Immature natural killer cell (primary cell): ENCODE measurements around the gene NKD2. TPM values are rescaled to one million over a fixed set of nuclear protein-coding genes. Genes with fewer than 3 reads are reported as not detected.
"Not testable (repeated sequence)": the region's sequence is repeated elsewhere in the genome, so short reads cannot be mapped to it uniquely, and the experiment has no call there.

Experiments used
- DNase-seq, 3 donors: peaks; one replicate each; pipeline ENCODE4 v3.0.0; 2022; ENCODE audit warnings: mixed read lengths in 1 of 3
- H3K27ac Mint-ChIP-seq, 6 donors: one replicate each; pipeline ENCODE4 v1.8.0; 2020; ENCODE audit warnings: mixed read lengths in 6 of 6, mild to moderate bottlenecking in 5 of 6, inconsistent platforms in 4 of 6, moderate library complexity in 3 of 6
- H3K27me3 Mint-ChIP-seq, 3 donors: one replicate each; pipeline ENCODE4 v1.8.0; 2020 to 2021; ENCODE audit warnings: low read depth in 3 of 3, mild to moderate bottlenecking in 3 of 3, mixed read lengths in 3 of 3, moderate library complexity in 3 of 3, inconsistent platforms in 1 of 3
- H3K36me3 Mint-ChIP-seq, 3 donors: one replicate each; pipeline ENCODE4 v1.8.0; 2020; ENCODE audit warnings: mixed read lengths in 3 of 3, inconsistent platforms in 2 of 3, mild to moderate bottlenecking in 2 of 3
- H3K4me1 Mint-ChIP-seq, 2 donors: one replicate each; pipeline ENCODE4 v1.8.0; 2020; ENCODE audit warnings: inconsistent platforms in 2 of 2, mild to moderate bottlenecking in 2 of 2, mixed read lengths in 2 of 2, moderate library complexity in 1 of 2
- H3K4me3 Mint-ChIP-seq, 5 donors: one replicate each; pipeline ENCODE4 v1.8.0; 2020; ENCODE audit warnings: mild to moderate bottlenecking in 5 of 5, mixed read lengths in 5 of 5, inconsistent platforms in 3 of 5, moderate library complexity in 3 of 5
- H3K9me3 Mint-ChIP-seq, 6 donors: one replicate each; pipeline ENCODE4 v1.8.0; 2020; ENCODE audit warnings: mild to moderate bottlenecking in 6 of 6, mixed read lengths in 6 of 6, inconsistent platforms in 4 of 6, moderate library complexity in 3 of 6
- polyA plus RNA-seq, 3 donors: library from polyadenylated mRNA; unstranded; fragments of 300-500 nt; fragmentation: Illumina TruSeq; gene quantifications; one replicate each; pipeline ENCODE4 v1.2.3, GENCODE V29; 2021

NKD2 gene
- polyA plus RNA-seq, 3 donors from 2014 or later = not detected

DNA sequence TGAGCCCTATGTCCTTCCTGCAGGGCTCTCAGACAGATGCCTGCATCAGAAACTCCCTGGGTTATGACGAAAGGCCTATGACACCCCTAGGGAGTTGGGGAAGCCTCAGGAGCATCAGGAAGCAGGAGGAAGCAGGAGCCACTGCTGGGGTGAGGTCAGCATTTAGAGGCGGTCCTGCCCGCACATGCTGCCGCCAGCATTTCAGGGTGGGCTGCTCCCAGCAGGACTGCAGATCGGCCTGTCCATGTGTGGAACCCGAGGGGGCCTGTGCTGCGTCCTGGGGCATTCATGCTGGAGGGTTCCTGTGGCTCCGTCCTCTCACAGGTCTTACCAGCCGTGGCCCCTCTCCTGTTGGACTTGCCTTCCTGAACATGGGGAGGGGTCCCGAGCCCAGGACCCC, 6.9 kb downstream of the NKD2 start:
- DNase-seq = no peak
- Mint-ChIP-seq H3K4me3 (no peak overlapping the region), H3K9me3 (peaks cover 0 to 2% (median 0%) of the 10 kb centered on the region in 6 donors), H3K4me1 (no peaks in the 10 kb centered on the region), H3K27ac (no peak overlapping the region), H3K27me3 (peaks cover 3 to 4% (median 4%) of the 10 kb centered on the region in 3 donors), H3K36me3 (no peaks in the 10 kb centered on the region)

DNA sequence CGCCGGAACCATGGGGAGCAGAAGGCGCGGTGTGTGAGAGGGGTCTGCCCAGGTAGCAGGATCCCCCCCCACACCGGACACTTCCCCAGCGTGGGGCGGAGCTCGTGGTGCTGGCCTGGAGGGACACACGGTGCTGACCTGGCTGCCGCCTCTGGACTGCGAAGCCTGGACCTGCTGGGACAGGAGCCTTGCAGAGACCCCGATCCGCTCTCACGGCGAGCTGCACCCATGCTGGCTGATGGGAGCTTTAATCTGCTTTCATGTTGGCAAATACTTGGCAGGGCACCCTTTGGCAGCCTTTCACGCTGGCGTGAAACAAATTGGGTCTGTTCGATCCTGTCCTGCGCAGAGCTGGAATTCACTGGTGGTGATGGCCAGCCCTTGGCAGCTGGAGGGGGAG, 7.4 kb downstream of the NKD2 start:
- Mint-ChIP-seq H3K4me1 (no peaks in the 10 kb centered on the region), H3K36me3 (no peaks in the 10 kb centered on the region)

DNA sequence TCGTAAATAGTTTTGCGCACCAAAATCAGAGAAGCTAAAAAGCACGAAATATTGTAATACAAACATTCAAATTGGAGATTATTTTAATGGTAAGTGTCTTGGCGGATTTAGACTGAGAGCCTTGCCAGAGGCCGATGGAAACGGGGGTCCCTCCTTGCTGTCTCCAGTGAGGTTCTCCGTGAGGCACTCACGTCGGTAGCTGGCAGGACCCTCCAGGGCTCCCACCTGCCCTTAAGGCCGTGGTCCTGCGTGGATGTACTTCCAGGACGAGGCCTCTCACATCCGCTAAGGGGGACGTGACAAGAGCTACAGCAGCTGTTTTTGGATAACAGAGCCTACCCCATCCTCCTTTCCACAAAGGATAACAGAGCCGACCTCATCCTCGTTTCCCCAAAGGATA, 7.9 kb downstream of the NKD2 start:
- Mint-ChIP-seq H3K4me3 (no peak overlapping the region), H3K4me1 (no peaks in the 10 kb centered on the region), H3K9me3 (no peaks in the 10 kb centered on the region), H3K27ac (no peak overlapping the region), H3K27me3 (peaks cover 2 to 3% (median 2%) of the 10 kb centered on the region in 3 donors), H3K36me3 (no peaks in the 10 kb centered on the region)
- DNase-seq = no peak

More for the DNA sequence above, 7.4 kb downstream of the NKD2 start:
- no peak for DNase-seq
- Mint-ChIP-seq H3K27ac (no peak overlapping the region), H3K4me3 (no peak overlapping the region), H3K9me3 (peaks cover 0 to 2% (median 0%) of the 10 kb centered on the region in 6 donors), H3K27me3 (peaks cover 3 to 4% (median 4%) of the 10 kb centered on the region in 3 donors)

DNA sequence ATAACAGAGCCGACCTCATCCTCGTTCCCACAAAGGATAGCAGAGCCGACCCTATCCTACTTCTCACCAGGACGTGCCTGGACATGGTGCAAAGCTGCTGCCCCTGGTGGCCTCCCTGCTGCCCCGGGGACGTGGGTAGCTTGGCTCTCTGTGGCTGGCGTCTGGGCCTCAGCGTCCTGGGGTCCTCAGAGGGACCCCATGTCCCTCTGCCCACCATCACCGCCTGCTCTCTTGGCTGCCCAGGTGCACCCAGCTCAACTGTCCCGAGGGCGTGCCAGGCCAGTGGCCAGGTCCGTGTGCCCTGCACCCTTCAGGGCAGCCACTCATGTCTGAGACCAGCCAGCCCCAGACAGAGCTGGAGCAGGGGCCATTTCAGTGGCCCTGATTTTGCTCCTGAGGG, 8.5 kb downstream of the NKD2 start:
- Mint-ChIP-seq H3K4me1 (no peaks in the 10 kb centered on the region), H3K4me3 (no peak overlapping the region), H3K27ac (no peak overlapping the region), H3K36me3 (no peaks in the 10 kb centered on the region), H3K27me3 (peaks cover 0 to 2% (median 1%) of the 10 kb centered on the region in 3 donors), H3K9me3 (no peaks in the 10 kb centered on the region)
- no peak for DNase-seq

DNA sequence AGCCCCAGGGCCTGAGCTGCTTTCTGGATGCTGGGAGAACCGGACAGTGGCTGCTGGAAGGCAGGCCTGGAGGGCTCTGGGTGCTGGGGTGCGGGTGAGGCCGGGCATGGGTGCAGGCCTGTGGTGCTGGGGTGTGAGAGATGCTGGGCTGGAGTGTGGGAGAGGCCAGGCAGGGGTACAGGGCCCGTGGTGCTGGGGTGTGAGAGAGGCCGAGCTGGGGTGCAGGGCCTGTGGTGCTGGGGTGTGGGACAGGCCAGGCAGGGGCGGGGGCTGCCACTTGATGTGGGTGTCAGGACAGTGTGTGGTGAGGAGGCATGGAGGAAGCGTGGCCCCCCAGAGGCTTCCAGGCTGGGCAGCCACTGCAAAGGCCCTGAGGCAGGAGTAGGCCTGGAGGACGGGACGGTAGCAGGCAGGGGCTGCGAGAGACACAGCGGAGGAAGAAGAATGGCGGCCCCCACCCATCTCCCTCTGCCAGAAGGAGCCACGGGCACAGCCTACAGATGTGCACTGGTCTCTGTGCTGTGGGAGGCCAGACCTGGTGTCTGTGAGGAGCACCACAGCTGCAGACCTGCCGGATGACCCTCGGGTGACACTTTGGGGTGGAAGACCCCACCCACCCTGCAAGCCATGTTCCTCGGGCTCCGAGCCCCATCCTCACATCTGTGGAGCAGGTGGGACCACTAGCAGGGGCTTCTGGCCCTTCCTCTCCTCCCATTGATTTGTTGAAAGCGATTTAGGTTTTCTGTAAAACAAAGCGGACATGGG, 9.3 kb downstream of the NKD2 start:
- Mint-ChIP-seq H3K4me3 (no peak overlapping the region), H3K27me3 (peaks cover 0 to 2% (median 1%) of the 10 kb centered on the region in 3 donors), H3K4me1 (no peaks in the 10 kb centered on the region), H3K27ac (no peak overlapping the region), H3K36me3 (no peaks in the 10 kb centered on the region), H3K9me3 (no peaks in the 10 kb centered on the region)
- no peak for DNase-seq

DNA sequence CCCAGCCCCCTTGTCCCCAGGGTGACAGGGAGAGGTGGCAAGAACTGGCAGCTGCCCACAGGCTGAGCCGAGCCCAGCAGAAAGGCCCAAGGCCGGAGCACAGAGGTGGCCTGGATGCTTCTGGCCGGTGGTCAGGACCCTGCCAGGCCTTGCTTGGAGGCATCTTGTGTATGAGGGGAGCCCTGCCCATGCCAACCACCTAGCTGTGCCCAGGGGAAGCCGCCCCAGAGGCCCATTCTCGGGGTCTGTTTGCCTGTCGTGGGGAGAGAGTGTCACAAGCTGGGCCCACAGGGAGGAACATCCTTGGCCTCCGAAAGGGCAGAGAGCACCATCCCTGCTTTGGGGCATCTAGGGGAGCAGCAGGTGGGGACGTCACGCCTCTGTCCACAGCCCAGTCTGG, 10.0 kb downstream of the NKD2 start:
- Mint-ChIP-seq H3K36me3 (no peaks in the 10 kb centered on the region), H3K4me1 (no peaks in the 10 kb centered on the region), H3K27me3 (peaks cover 0 to 2% (median 1%) of the 10 kb centered on the region in 3 donors), H3K27ac (no peak overlapping the region), H3K9me3 (no peaks in the 10 kb centered on the region), H3K4me3 (no peak overlapping the region)
- DNase-seq = no peak

DNA sequence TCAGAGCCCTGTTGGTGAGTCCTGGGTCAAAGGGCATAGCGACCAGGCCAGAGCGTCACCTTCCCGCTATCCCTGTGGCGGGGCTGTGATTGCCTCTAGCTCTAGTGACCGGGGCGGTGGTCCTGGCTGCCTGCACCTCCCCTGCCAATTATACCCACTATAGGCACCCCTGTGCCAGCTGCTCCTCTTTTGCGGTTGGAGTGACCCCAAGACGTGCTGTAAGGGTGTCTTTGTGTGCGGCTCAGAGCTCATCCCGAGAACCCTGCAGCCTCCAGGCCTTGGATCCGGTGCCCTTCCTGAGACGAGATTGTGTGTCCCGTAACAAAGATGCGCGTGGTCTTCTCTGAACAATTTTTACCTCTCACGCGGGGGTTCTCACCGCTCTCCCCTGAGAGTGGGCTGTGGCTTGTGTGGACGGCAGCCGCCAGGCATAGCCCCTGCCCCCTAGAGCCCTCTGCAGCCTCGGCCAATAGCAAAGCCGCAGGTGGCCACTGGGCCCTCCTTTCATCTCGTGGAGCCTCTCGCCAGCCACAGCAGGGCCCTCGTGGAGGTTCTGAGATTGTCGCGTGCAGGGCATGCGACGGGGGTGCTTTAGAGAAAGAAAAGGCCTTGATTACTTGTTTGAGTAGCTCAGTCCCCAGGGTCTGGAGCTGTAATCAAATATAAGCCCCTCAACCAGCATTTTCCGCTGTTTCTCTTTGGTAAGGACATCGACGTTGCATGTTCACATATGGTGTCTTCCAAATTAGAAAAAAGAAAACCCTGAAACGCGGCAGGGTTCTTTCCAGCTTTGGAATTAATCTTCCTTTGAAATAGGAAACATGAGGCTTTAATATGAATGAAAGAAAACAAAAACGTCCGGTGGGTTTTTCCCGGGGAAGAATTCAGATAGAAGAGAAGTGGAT, 10.7 kb downstream of the NKD2 start:
- DNase-seq = no peak
- no peak overlapping the region for H3K27ac Mint-ChIP-seq
- H3K4me1 Mint-ChIP-seq = no peaks in the 10 kb centered on the region
- H3K27me3 Mint-ChIP-seq = peaks cover 0 to 2% (median 1%) of the 10 kb centered on the region in 3 donors
- no peaks in the 10 kb centered on the region for H3K36me3 Mint-ChIP-seq
- H3K9me3 Mint-ChIP-seq = no peaks in the 10 kb centered on the region
- H3K4me3 Mint-ChIP-seq = no peak overlapping the region

DNA sequence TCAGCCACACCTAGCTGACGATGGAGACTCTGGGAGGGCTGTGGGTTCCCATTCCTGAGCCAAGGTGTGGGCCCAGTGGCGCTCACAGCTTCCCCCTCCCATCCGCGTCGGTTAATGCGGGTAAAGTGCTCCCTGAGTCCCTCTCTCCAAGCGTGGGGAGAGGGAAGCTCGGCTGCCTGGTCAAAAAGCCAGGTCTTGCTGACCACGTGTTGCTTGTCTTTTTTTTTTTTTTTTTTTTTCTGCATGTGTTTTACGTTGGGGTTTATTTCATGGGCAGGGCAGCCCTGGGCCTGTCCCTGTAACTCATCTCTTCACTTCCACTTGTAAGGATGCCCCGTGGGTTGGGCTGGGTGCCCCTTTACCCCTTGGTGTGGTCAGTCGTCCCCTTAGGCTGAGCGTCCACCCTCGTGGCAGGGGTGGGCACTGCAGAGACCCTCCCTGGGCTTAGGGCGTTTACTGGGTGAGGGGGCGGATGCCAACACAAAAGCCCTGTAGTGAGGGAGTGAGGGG, 11.9 kb downstream of the NKD2 start:
- no peaks in the 10 kb centered on the region for H3K4me1 Mint-ChIP-seq

DNA sequence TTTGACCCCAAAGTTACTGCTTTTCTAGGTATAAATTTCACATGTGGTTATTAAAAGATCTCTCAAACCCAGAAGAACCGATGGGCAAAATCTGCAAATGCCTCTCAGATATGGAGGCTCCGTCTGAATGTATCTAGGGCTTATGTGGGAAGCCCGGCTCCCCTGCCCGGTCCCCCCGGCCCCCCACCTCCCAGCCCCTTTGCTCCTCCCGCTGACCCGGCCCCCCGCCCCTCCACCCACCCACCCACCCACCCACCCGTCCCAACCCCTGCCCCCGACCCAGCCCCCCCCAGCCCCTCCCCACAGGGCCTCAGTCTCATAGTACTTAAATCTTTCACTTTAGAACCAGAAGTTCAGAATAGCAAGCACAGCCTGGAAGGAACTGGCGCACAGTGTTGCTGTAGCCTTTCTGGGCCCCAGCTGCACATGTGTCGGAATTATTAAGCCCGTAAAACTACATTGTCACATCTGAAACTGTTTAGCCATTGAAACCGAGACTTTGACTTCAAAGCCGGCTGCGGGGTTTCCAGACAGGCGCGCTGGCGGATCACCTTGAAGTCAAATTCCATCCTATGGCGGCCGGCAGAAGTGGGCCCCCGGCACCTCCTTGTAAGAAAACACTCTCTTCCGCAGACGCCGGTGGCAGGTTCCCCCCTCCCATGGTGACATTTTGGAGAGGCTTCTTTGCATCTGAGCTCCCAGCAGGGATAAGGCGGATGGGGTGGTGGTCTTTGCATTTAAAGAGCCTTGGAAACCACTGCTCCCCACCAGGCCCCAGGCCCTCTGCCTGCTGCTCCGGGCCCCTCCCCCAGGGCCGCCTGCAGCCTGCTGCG, 12.8 kb downstream of the NKD2 start:
- no peak for DNase-seq
- Mint-ChIP-seq H3K36me3 (no peaks in the 10 kb centered on the region), H3K27me3 (peaks cover 0 to 1% (median 0%) of the 10 kb centered on the region in 3 donors), H3K4me3 (no peak overlapping the region), H3K27ac (no peak overlapping the region), H3K9me3 (no peaks in the 10 kb centered on the region), H3K4me1 (no peaks in the 10 kb centered on the region)

More for the DNA sequence above, 11.9 kb downstream of the NKD2 start:
- no peak overlapping the region for H3K27ac Mint-ChIP-seq
- H3K27me3 Mint-ChIP-seq = peaks cover 0 to 2% (median 1%) of the 10 kb centered on the region in 3 donors
- no peaks in the 10 kb centered on the region for H3K9me3 Mint-ChIP-seq
- H3K36me3 Mint-ChIP-seq = no peaks in the 10 kb centered on the region
- DNase-seq = no peak
- no peak overlapping the region for H3K4me3 Mint-ChIP-seq

DNA sequence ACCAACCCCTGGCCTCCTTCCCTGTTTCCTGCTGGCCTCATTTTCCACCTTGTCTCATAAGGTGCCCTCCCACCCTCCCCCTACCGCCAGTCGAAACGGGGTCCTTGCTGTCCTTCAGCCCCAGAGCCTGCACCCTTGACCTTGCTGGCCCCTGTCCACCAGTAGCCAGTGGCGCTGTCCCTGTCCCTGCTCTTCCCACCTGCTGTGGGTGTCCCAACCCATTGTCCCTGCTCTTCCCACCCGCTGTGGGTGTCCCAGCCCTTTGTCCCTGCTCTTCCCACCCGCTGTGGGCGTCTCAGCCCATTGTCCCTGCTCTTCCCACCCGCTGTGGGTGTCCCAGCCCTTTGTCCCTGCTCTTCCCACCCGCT, 13.4 kb downstream of the NKD2 start:
- H3K27ac Mint-ChIP-seq, H3K4me3 Mint-ChIP-seq, DNase-seq, H3K4me1 Mint-ChIP-seq, H3K9me3 Mint-ChIP-seq, H3K36me3 Mint-ChIP-seq, H3K27me3 Mint-ChIP-seq: not testable (repeated sequence)

DNA sequence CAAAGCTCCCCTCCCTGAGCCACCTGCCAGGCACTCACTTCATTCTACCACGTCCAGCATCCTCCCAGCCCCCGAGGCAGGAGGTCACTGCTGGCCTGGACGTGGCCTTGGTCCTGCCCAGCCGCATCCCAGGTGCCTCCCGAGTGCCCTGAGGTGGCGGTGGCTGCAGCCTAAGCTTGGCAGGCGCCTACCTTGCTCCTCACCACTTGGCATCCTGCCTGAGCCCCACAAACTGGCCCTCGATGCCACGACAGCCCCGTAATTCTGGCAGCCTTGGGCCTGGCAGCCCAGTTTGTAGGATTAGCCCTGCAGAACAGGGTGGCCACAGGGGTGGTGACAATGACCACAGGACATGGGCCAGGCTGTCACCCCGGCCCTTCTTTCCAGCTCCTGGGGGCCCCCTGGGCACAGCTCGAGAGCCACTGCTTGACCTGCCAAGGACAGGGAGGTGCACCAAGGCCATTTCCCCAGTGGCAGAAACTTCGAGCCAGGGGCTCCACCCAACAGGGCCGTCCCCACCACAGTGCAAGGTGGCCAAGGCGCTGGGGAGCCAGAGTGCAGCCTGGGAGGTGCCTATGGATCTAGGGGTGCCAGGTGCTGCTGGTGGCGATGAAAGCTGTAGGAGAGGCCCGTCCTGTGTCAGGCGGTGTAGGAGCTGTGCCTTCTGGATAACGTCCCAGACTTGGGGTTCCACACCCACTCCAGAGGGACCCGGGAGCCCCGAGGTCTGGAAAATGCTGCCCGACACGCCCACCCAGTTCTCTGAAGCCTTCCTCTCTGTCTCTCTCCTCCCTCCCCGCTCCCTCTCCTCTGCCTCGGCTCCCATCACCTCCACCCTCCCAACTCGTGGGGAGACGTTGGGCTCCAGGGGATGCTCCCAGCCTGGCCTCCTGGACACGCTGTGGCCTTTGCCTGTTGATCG, 18.4 kb downstream of the NKD2 start:
- Mint-ChIP-seq H3K27ac (no peak overlapping the region), H3K9me3 (no peaks in the 10 kb centered on the region), H3K4me3 (no peak overlapping the region), H3K36me3 (no peaks in the 10 kb centered on the region), H3K4me1 (no peaks in the 10 kb centered on the region), H3K27me3 (peaks cover 0 to 2% (median 0%) of the 10 kb centered on the region in 3 donors)
- no peak for DNase-seq

DNA sequence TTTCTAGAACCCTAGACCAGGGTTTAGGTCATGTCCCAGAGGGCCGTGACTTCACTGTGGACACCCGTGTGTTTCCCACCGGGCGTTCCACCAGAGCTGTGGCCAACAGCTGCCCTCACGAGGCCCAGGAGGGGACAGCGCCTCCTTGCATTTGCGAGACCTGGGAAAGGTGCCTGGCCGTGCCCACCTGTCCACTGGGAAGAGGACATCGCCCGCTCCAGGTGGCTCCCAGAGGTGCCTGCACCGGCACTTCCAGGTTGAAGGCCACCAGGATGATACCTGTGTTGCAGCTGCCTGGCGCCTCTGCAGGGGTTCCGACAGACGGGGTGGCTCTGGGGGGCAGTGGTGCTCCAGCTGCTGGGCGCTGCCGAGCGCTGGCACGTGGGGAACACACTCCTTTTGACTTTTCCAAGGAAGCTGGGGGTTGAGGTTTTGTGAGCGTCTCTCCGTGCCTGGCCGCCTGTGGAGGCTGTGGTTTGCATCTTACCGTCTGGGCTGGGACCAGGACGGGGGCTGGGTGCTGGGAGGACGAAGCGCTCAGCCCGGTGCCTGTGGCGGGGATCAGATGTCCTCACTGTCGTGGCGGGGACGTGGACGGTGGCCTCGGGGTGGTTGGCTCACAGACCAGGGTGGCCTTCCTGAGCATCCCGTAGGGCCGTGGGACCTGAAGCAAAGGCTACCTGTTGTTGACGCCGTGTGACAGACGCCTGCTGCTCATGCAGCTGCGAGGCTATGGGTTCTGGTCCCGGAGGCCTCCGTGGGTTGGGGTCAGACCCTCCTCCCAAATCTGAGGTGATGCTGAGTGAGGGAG, 19.2 kb downstream of the NKD2 start:
- Mint-ChIP-seq H3K4me1 (no peaks in the 10 kb centered on the region), H3K27ac (no peak overlapping the region), H3K9me3 (no peaks in the 10 kb centered on the region), H3K27me3 (peaks cover 0 to 2% (median 2%) of the 10 kb centered on the region in 3 donors), H3K4me3 (no peak overlapping the region), H3K36me3 (no peaks in the 10 kb centered on the region)
- DNase-seq = no peak
